DMS153 treated with DMSO at 0.1 percent for 48 hours (cell line): ENCODE measurements around the gene CD47.

Experiments used
- DNase-seq: peaks from one replicate; lab custom pipeline; 2025; ENCODE audit not compliant: unreplicated experiment; lab: John Stamatoyannopoulos, UW

The CD47 gene

GRCh38 chr3:108117241-108117775 lies 26.5 kb upstream of the CD47 start:
- no peak for DNase-seq

- no peak for DNase-seq
These were observed 23.7 kb upstream of the CD47 start for GRCh38 chr3:108114423-108115065.

GRCh38 chr3:108113975-108114374 lies 23.1 kb upstream of the CD47 start:
- no peak for DNase-seq

- no peak for DNase-seq
These were observed 20.1 kb upstream of the CD47 start for GRCh38 chr3:108110934-108111333.

GRCh38 chr3:108108416-108108815 lies 17.6 kb upstream of the CD47 start:
- DNase-seq = no peak

- DNase-seq = no peak
These were observed 15.6 kb upstream of the CD47 start for GRCh38 chr3:108106449-108106848.

GRCh38 chr3:108106031-108106430 lies 15.2 kb upstream of the CD47 start:
- DNase-seq = no peak

- DNase-seq = no peak
These were observed 13.3 kb upstream of the CD47 start for GRCh38 chr3:108103886-108104797.

GRCh38 chr3:108103040-108103751 lies 12.4 kb upstream of the CD47 start:
- no peak for DNase-seq

GRCh38 chr3:108102420-108103039 lies 11.7 kb upstream of the CD47 start:
- DNase-seq = no peak

- DNase-seq = no peak
These were observed 10.3 kb upstream of the CD47 start for GRCh38 chr3:108100906-108101660.

- DNase-seq = no peak
These were observed 9.0 kb upstream of the CD47 start for GRCh38 chr3:108099679-108100428.

- no peak for DNase-seq
These were observed 8.4 kb upstream of the CD47 start for GRCh38 chr3:108099244-108099643.

GRCh38 chr3:108098003-108098370 lies 7.2 kb upstream of the CD47 start:
- no peak for DNase-seq

- DNase-seq = no peak
These were observed 6.6 kb upstream of the CD47 start for GRCh38 chr3:108097322-108098002.

- DNase-seq = no peak
These were observed 5.9 kb upstream of the CD47 start for GRCh38 chr3:108096532-108097321.

GRCh38 chr3:108093616-108094015 lies 2.8 kb upstream of the CD47 start:
- DNase-seq = no peak

GRCh38 chr3:108093021-108093420 lies 2.2 kb upstream of the CD47 start:
- DNase-seq = no peak
